LHCN-M2 (cell line): ENCODE data around the gene SMOC1. TPM values are rescaled to one million over a fixed set of nuclear protein-coding genes. Genes with fewer than 3 reads are reported as not detected.

Experiments
- DNase-seq: peaks from one replicate; pipeline ENCODE4 v3.0.0-alpha.2; 2012; ENCODE audit warnings: low read depth
- total RNA-seq: library from RNA; depleted of rRNA; stranded (reverse); fragments of >200 nt; gene quantifications from 2 replicates; pipeline ENCODE4 v1.2.3, GENCODE V29; 2014

The SMOC1 gene
- total RNA-seq, 1 experiment from 2014 or later: 0.06 TPM

GRCh38 chr14:70033561-70033960, 154.3 kb downstream of the SMOC1 start:
- DNase-seq: no peak

GRCh38 chr14:70034257-70034656, 155.0 kb downstream of the SMOC1 start:
- no peak for DNase-seq

DNA sequence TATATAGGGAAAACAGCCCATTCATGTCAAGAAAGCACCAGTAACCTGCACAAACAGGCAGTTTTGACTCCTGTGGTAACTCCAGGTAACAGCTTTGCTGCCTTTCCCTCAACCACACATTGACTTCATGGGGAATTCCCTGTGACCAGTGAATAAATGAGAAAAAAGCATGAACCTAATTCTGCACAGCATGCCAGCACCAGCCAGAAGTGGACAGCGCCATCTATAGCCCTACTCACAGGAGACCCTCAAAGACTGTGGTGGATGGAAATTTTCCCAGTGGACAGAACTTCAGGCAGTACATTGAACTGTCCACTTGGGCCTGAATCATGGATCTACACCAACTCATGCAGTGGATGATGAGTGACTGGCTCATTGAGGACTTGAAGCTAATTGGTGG, 157.4 kb downstream of the SMOC1 start:
- DNase-seq: no peak

- DNase-seq: no peak
Measured at GRCh38 chr14:70043001-70043400, 163.8 kb downstream of the SMOC1 start.

- DNase-seq: peak; percentile 32
Measured at GRCh38 chr14:70045310-70045709, 166.1 kb downstream of the SMOC1 start.

GRCh38 chr14:70045844-70046535, 166.8 kb downstream of the SMOC1 start:
- DNase-seq: peak; percentile 34

GRCh38 chr14:70047598-70048312, 168.5 kb downstream of the SMOC1 start:
- no peak for DNase-seq

- DNase-seq: no peak
Measured at GRCh38 chr14:70048313-70048654, 169.1 kb downstream of the SMOC1 start.

GRCh38 chr14:70049605-70050004, 170.4 kb downstream of the SMOC1 start:
- no peak for DNase-seq

DNA sequence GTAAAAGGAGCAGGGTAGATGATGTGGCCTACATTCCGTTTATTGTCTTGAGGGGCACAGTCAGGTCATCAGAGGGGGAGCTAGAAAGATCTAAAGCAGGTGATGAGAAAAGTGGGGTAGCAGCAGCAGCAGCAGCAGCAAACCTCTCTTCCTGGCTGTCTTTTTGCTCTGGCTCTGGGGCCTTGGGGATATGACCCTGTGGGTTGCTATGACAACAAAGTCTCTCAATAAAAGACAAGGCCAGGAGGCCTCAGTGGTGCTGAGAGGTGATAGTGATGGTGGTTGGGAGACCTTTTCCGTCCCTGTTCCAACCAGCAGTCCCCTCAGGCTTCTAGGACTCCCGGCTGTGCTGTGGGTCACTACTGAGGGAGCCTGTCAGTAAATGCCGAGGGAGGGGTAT, 170.9 kb downstream of the SMOC1 start:
- DNase-seq: no peak

GRCh38 chr14:70052990-70053389, 173.8 kb downstream of the SMOC1 start:
- DNase-seq: peak; percentile 31

- DNase-seq: no peak
Measured at GRCh38 chr14:70057519-70058136, 178.4 kb downstream of the SMOC1 start.

GRCh38 chr14:70059545-70059944, 180.3 kb downstream of the SMOC1 start:
- no peak for DNase-seq

DNA sequence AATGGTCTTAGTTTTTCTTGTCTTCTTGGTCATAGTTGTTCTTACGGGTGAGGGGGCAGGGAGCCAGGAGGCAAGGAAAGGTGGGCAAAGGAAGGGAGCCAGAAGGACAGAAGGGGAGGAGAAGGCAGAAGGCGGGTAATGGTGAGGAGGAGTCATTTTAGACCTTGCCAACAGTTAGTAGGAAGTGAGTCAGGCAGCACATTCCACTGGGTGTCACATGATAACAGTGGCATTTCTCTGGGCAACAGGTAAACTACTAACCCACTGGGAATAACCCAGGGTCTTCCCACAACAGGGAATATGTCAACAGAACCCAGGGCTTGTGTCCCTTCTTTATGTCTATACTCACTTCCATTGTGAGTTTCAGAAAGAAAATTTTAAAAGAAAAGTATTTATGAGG, 181.9 kb downstream of the SMOC1 start:
- no peak for DNase-seq

- DNase-seq: no peak
Measured at GRCh38 chr14:70064136-70064865, 185.1 kb downstream of the SMOC1 start.

DNA sequence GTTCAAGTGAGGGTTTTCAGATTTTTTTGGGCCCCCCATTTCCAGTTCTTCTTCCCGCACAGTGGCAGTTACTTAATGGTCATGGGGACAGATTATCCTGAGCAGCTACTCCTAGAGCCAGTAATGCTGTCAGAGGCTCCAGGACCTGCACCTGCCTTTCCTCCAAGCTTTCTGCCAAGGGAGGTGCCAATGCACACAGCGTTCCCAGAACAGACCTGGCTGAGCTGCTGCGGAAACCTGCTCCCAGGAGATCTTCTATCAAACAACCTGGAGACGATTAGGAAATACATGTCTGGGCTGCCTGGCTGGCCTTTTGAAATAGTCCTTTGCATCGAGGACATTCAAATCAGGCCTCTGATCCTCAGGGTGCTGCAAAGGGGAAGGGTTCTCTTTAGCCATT, 188.6 kb downstream of the SMOC1 start:
- no peak for DNase-seq

GRCh38 chr14:70069186-70069585, 190.0 kb downstream of the SMOC1 start:
- no peak for DNase-seq

- peak; percentile 63 for DNase-seq
Measured at GRCh38 chr14:70073924-70074566, 194.8 kb downstream of the SMOC1 start.

DNA sequence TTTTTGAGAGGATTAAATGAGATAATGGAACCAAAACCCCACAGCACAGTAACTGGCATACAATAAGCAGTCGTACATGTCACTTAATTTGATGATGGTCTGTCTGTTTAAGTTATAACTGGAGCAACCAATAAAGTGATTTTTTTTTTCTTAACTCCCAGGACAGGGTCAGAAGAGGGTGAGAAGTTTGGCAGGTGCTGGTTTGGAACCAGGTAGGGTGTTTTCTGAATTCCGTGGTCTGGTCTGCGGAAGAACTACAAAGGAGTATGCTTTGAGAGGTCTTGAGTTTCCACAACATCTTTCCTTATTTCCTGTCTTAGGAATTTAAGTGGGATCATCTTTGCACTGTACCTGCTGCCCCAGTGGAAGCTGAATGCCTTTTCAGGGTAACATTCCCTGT, 197.8 kb downstream of the SMOC1 start:
- no peak for DNase-seq

- no peak for DNase-seq
Measured at GRCh38 chr14:70077720-70078119, 198.5 kb downstream of the SMOC1 start.

DNA sequence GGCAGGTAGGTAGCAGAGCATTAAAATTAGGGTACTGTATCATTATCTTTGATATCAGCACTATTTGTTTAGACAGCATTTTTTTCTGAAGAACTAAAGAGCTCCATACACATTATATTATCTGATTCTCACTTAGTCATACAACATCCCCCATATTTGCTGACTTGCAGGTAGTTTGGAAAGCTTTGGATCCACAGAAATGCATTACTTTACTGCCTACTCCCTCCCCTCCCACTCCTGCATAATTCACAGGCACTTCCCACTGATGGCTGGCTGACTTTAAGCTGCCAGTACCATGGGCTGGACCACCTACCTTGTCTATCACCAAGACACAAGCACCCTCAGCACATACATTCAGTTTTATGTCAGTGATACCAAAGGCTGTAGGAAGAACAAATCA, 199.1 kb downstream of the SMOC1 start:
- no peak for DNase-seq

DNA sequence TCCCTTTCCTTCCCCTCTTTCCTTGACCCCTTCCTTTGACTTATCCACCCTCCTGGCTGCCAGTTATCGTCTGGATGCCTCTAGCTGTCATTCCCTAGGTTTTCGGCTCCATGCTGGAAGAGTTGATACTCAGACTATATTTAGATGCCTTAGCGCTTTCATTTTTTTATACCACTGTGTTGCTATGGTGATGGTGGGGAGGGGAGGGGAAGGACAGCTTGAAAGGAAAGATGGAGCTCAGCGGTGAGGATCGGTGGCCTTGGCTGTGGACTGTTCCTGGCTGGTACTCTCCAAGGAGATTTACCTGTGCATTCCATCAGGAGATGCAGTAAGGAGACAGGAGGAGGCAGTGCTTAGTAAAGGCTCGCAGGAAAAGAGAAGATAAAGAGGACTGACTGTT, 200.9 kb downstream of the SMOC1 start:
- DNase-seq: no peak
